Measurements from ENCODE around the gene AHR.

- TF ChIP-seq CTCF (IDR thresholded peaks at IDR 0.05; ENCODE audit: poor library complexity, severe bottlenecking) (no peak), POLR2AphosphoS5 (IDR thresholded peaks at IDR 0.05) (no peak), REST (IDR thresholded peaks at IDR 0.05; ENCODE audit: borderline replicate concordance) (no peak), EZH2 (IDR thresholded peaks at IDR 0.05; ENCODE audit: borderline replicate concordance, insufficient read depth, low read length, poor library complexity, severe bottlenecking) (no peak), EP300 (conservative IDR thresholded peaks at IDR 0.05; ENCODE audit: poor library complexity, severe bottlenecking) (no peak), MXI1 (conservative IDR thresholded peaks at IDR 0.05; ENCODE audit: poor library complexity, severe bottlenecking) (no peak), RAD21 (conservative IDR thresholded peaks at IDR 0.05) (no peak), TAF1 (IDR thresholded peaks at IDR 0.05; ENCODE audit: low read depth) (no peak)
Measured at GRCh38 chr7:17307969-17308648, 9.7 kb downstream of the AHR start.

Measured in neural cell (in vitro differentiated cells).